ENCODE data around the gene KRTAP3-1.

The KRTAP3-1 gene

DNA sequence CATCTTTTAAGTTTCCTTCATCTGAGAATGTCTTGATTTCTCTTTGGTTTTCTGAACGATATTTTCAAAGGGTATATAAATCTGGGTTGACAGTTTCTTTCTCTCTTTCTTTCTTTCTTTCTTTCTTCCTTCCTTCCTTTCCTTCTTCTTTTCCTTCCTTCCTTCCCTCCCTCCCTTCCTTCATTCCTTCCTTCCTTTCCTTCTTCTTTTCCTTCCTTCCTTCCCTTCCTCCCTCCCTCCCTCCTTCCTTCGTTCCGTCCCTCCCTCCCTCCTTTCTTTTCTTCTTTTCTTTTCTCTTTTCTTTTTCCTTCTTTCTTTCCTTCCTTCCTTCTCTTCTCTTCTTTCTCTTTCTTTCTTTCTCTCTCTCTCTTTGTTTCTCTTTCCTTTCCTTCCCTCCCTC lies 34.6 kb downstream of the KRTAP3-1 start:
- DNase-seq: no peak

DNA sequence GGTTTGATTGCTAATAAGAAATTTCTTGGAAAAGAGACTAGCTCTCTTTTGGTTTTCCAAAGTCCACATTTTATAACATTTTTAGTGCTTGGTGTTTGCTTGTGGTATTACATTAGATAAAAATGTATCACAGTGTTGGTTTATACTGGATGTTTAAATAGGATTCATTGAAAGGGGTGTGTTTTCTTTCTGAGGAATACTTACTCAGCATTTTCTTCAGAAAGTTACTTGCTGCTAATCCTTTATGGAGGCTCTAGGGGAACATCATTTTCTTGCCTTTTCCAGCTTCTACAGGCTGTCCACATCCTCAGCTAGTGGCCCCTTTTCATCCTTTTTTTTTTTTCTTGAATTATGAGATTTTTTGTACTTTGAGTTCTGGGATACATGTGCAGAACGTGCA lies 41.3 kb downstream of the KRTAP3-1 start:
- no peak for DNase-seq

DNA sequence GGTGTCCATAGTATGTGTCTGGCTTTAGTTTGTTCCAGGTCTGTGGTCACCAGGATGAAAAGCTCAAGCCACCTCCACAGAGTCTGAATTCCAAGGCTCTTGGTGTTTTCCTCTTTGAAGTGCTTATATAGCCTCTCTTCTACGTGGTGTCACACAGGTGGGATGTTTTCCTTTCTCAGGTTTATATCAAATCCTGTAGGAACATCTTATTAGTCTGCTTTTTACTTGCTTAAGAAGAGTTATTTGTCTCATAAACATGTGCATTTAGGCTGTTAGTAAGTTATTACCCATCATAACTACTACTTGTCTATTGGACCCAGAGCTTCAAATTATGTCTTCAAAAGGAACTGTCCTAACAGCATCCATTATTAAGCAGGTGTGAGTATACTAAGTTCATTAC lies 42.1 kb downstream of the KRTAP3-1 start, which contains the start of gene KRT39:
KRT39 (minus strand) TSS at position 101 of the 400 bp plus-strand sequence; CDS start at position 9, 92 bp downstream.
- no peak for DNase-seq

DNA sequence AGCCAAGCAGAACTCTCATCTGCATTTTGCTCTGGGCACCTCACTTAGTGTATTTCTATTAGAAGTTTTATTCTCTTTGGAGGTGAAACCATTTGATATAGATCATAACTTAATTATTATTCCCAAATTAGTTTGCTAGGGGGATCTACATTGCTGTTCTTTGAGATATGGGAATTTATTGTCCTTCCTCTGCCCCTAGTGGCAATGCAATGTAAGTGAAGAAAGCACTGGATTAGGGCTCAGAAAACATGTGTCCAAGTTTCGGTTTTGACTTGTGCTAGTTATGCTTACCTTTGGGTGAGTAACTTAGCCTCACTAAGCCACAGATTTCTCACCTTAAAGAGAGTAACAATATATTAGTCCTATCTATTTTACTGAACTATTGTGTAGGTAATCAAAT lies 45.1 kb downstream of the KRTAP3-1 start:
- no peak for DNase-seq

DNA sequence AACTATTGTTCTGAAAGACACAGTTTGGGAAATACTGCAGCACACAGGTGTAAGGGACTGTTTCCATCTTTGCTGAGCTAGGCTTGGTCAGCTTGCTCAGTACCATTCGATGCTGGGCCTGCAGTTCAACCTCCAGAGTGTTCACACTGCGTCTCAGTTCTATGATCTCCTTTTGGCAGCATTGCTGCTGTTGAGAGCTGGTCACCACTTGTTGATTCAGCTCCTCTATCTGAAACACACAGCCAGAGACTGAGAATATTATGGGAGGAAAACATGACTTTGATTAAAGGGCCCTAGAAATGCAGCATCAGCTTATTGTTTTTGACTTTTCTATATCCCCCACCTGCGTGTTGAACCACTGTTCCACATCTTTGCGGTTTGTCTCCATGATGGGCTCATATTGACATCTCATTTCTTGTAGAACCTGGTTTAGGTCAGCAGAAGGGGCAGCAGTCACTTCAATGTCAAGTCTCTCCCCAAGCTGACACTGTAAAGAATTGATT lies 46.8 kb downstream of the KRTAP3-1 start:
- DNase-seq: no peak

DNA sequence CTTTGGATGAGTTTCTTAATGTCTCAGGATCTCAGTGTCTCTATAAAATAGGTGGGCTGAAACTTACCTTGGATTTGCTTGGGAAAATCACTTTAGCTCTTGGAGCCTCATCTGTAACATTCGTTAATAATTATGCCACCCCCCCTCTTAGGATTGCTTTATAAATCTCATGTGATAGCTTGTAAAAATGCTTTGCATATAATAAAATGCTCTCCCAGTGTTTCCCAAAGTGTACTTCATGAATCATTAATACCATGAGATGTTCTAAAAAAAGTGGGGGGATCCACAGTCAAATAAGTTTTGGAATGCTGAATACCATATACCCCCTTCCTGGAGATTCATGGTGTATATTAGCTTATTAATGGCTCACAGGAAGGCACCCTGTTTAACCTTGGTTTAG lies 47.3 kb downstream of the KRTAP3-1 start:
- DNase-seq: no peak

DNA sequence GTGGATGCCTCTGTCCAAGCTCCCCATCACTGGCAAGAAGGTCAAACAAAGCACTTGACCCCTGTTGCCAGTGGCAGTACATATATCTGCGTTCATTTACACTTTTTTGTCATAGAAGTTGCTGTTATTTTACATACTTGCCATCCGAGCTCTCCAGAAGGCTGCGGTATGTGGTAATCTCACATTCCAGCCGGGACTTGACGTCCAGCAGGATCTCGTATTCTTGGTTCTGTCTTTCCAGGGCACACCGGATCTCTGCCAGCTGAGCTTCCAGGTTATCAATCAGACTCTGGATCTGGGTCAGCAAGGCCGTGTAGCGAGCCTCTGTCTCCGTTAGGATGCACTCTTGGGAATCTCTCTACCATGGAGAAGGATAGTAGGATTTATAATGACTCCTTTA lies 48.8 kb downstream of the KRTAP3-1 start:
- DNase-seq: no peak

Data from SW 1271 (cell line).